ENCODE data around the gene PACSIN1.

Gene PACSIN1

GRCh38 chr6:34575326-34575725 is 109.5 kb downstream of the PACSIN1 start:
- in situ Hi-C loops (cut with HindIII; ENCODE audit: low sequenced_read_pairs) = no loop called here
- DNase-seq (ENCODE audit: low read depth) = no peak
- TF ChIP-seq CTCF (IDR thresholded peaks at IDR 0.05; ENCODE audit: low read depth, low read length, missing control alignments) = no peak

DNA sequence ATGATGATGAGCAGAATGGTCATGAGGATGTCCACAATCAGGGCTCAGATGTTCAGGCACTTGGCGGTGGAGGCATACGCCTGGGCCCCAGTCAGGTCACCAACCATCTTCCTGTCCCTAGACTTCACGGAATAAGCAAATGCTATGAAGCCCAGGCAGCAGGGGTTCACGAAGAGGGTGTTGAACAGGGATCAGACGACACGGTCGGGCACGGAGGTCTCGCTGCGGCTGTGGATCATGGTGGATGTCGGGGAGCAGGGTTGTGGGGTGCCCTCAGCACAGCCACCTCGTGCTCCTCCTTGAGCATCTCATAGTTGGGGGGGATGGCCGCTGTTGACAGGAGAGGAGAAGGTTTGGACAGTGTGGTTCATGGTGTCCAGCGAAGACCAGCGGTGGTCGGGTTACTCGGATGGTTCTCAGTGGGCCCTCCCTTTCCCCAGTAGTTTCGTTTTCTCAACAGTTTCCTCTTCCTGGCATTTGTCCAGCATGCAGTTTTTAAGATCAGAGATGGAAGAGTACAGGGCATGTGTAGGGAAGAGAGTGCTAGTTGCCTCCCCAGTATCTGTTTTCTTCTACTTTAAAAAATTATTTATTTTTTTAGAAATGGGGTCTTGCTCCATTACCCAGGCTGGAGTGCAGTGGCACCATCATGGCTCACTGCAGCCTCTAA is 110.5 kb downstream of the PACSIN1 start:
- no peak overlapping the region for H3K4me3 ChIP-seq (ENCODE audit: low read depth, low read length)
- no peak for TF ChIP-seq CTCF (IDR thresholded peaks at IDR 0.05; ENCODE audit: low read depth, low read length, missing control alignments)
- in situ Hi-C loops (cut with HindIII; ENCODE audit: low sequenced_read_pairs) = no loop called here
- no peak for DNase-seq (ENCODE audit: low read depth)

More at GRCh38 chr6:34575326-34575725, 109.5 kb downstream of the PACSIN1 start:
- no peak overlapping the region for H3K4me3 ChIP-seq (ENCODE audit: low read depth, low read length)

- TF ChIP-seq CTCF (IDR thresholded peaks at IDR 0.05; ENCODE audit: low read depth, low read length, missing control alignments) = no peak
- in situ Hi-C loops (cut with HindIII; ENCODE audit: low sequenced_read_pairs) = no loop called here
- DNase-seq (ENCODE audit: low read depth) = no peak
- H3K4me3 ChIP-seq (ENCODE audit: low read depth, low read length) = no peak overlapping the region
These were observed 112.8 kb downstream of the PACSIN1 start for GRCh38 chr6:34578445-34579262.

DNA sequence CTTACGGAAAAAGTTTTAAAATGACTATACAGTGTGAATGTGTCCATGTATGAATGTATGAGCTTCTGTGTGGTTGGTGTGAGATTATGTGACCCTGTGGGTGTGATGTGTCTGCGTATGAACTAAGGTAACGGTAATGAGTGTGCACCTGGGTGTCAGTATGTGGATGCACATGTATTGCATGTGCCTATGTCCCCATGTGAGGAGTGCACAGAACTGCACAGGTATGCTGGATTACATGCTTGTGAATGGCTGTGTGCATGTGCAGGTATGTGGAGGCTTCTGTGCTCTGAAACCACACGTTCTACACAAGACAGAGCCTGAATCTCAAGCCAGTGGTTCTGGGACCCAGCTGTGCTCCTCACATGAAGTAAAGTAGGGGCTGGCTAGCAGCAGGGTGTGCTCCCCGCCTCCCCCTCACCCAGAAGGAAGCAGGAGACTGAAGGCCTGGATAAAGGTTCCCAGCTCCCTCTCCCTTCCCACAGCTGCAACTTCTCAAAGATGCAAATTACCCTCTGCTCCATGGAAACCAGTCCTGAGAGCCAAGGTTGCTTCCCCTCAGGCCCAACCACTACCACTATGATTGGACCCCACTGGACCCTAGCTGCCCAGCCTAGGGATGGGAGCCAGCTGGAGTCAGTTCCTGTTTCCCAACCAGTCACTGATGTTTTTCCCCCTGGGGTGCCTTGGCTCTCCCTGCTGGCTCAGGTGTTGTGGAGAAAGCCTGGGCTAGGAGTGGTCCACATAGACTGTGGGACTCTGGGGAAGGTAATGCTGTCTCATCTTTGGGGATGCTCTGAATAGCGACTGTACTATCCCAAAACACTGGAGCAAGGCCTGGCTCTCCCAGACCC is 115.1 kb downstream of the PACSIN1 start:
- no peak overlapping the region for H3K4me3 ChIP-seq (ENCODE audit: low read depth, low read length)
- in situ Hi-C loops (cut with HindIII; ENCODE audit: low sequenced_read_pairs) = no loop called here
- peak; percentile 15 for DNase-seq (ENCODE audit: low read depth)
- TF ChIP-seq CTCF (IDR thresholded peaks at IDR 0.05; ENCODE audit: low read depth, low read length, missing control alignments) = no peak

DNA sequence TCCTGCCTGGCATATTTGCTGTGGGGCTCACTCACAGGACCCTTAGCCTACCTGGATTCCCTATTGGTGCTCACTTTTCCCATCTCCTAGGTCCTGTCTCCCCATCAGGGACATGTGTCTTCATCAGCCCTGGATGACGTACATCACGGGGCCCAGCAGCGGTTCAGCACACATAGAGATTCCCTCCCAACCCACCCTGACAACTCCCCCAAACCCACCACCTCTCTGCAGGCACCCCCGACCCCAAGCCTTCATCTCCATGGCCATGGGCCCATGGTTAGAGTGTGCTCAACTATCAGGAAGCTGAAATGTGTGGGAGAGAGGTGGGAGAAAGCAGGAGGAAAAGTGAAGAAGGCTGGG is 115.7 kb downstream of the PACSIN1 start:
- TF ChIP-seq CTCF (IDR thresholded peaks at IDR 0.05; ENCODE audit: low read depth, low read length, missing control alignments) = no peak
- H3K4me3 ChIP-seq (ENCODE audit: low read depth, low read length) = no peak overlapping the region
- in situ Hi-C loops (cut with HindIII; ENCODE audit: low sequenced_read_pairs) = no loop called here
- DNase-seq (ENCODE audit: low read depth) = no peak

DNA sequence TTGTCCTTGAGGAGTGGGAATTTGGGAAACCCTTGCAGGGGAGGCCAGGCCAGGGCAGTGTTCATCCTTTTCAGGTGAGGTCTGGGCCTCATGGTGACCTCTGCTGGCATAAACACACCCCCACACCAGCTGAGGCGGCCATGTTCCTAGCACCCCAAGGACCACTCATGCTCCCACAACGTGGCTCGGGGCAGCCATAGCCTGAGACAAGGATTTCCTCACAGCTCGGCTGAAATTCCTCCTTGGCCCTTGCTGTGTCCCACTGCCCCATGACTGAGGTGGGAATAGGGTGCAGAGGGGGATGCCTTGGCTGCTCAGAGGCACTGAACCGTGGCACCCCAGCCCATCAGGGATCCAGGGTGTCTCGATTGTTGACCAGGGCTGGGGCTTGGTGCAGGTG is 117.6 kb downstream of the PACSIN1 start:
- in situ Hi-C loops (cut with HindIII; ENCODE audit: low sequenced_read_pairs) = no loop called here
- no peak overlapping the region for H3K4me3 ChIP-seq (ENCODE audit: low read depth, low read length)
- peak; percentile 20 for TF ChIP-seq CTCF (IDR thresholded peaks at IDR 0.05; ENCODE audit: low read depth, low read length, missing control alignments)
- no peak for DNase-seq (ENCODE audit: low read depth)
